GM19193 (cell line): ENCODE data around the gene KRT2.

ENCODE experiments used
- POLR2A ChIP-seq: IDR thresholded peaks from 4 replicates; pipeline ENCODE4 v1.6.1; 2011; ENCODE audit not compliant: insufficient read depth, insufficient read length; ENCODE audit errors: extremely low read depth

The KRT2 gene

GRCh38 chr12:52651726-52652261 is at the start of gene KRT2:
Gene KRT2, minus strand, starts transcription at chr12:52652211. Its CDS starts 69 bp downstream, at chr12:52652142.
- TF ChIP-seq POLR2A: no peak

GRCh38 chr12:52701281-52701680 is 49.3 kb upstream of the KRT2 start:
- no peak for TF ChIP-seq POLR2A

DNA sequence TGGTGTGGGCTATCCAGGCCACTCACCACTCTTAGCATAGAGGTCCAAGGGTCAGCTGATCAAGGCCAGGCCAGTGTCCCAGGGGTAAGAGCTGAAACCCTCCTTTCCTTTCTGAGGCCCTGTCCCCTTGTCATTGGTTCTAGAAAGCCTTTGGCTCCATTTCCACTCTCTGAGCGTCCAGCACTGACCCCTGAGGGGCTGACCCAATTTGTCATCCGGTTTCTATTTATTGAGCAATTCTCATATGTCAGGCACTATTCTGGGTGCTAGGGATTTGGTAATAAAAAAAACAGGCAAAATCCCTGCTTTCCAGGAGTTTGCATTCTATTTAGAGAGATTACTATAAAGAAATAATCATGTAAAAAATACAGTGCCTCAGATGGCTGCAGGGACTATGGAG is 47.9 kb upstream of the KRT2 start:
- no peak for TF ChIP-seq POLR2A

DNA sequence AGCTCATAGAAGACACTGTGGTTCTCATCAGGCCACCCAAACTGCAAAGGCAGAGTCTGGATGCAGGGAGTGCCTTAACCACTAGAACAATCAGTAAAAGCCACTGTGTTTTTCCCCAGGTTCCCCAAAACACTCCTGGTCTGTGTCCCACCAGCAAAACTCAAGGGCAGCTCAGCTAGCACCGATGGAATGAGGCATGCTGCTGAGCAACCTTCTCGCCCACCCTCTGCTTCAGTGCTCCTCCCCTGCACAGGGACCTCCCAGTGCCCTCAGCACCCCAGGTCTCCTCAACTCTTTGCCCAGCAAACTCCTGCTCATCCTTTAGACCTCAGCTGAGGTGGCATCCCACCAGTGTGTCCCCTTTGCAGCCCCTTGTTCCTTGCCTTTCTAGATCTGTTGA is 47.4 kb upstream of the KRT2 start:
- TF ChIP-seq POLR2A: no peak

DNA sequence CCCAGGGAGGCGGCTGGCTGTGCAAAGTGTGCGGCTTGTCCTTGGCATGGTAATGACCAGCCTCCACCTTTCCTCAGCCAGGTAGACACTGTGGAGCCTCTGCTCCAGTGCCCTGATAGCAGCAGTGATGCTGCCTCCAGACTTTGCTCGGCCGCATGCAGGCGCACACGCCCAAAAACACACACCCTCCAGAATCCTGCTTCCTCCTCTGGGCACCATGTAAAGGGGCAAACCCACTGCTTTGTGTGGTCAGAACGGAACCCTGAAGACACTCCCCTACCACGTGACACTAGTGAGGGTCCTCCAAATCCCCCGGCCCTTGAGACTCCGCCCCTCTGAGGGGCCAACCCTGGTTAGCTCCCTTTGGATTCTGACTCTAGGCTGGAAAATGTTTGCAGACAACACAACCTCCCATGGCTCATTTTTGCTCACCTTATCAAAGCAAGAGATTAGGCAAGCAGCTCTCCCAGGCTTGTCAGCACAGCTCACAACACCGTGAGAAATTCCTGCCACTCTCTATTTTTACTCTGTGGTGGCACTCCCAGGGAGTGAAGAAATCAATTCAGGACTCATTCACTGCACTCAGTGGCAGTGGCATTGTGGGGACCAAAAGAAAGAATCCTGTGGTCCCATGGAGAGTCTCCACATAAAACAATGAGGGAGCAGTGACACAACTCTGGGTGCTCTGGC is 46.8 kb upstream of the KRT2 start:
- TF ChIP-seq POLR2A: no peak

GRCh38 chr12:52697058-52697582 is 45.1 kb upstream of the KRT2 start:
- TF ChIP-seq POLR2A: no peak

DNA sequence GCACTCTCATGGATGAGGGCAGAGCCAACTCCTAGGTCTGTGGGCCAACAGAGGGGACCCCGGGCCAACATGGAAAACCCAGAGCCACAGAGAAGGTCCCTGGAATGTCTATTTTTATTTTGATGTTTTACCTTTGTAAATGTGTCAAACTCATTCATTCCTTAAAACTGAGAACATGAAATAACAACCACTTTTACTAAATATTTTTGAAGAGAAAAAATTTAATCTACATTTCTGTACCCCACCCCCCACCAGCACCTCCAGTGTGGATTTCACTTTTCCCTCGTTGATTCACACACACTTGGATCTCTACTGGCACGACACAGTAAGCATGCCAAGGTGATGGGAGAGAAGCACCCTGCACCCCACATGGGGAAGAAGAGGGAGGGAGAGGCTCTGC is 44.6 kb upstream of the KRT2 start:
- TF ChIP-seq POLR2A: no peak

GRCh38 chr12:52695039-52695438 is 43.0 kb upstream of the KRT2 start:
- TF ChIP-seq POLR2A: no peak

GRCh38 chr12:52694151-52694550 is 42.1 kb upstream of the KRT2 start:
- no peak for TF ChIP-seq POLR2A

- TF ChIP-seq POLR2A: no peak
Observed at GRCh38 chr12:52693261-52693660, 41.2 kb upstream of the KRT2 start.

DNA sequence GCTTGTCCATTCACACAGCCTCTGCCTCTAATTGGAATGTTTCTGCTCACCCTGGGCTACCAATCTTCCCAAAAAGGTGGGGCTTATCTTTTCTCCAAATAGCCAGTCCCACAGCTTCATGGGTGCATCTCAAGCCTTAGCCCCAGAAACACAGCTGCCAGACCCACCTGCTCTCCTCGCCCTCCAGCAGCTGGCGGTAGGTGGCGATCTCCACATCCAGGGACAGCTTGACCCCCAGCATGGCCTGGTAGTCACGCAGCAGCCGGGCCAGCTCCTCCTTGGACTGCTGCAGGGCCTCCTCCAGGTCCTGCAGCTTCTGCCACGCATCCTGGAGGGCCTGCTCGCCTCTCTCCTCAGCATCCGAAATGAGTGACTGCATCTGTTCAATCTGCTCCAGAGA is 40.2 kb upstream of the KRT2 start:
- no peak for TF ChIP-seq POLR2A

DNA sequence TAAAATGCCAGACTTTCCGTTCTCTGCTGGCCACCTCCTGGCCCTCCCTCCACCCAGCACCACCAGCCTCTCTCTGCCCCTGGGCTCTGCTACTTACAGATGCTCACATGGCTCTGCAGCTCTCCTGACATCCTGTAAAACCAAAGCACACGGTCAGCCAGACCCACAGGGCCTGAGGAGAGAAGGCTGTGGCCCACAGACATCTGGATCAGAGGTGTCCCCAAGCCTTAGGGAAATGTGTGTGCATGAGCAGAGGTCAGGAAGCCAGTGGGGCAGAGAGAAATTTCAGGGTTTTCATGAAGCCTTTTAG is 39.8 kb upstream of the KRT2 start:
- no peak for TF ChIP-seq POLR2A

GRCh38 chr12:52691076-52691840 is 39.2 kb upstream of the KRT2 start:
- TF ChIP-seq POLR2A: no peak

DNA sequence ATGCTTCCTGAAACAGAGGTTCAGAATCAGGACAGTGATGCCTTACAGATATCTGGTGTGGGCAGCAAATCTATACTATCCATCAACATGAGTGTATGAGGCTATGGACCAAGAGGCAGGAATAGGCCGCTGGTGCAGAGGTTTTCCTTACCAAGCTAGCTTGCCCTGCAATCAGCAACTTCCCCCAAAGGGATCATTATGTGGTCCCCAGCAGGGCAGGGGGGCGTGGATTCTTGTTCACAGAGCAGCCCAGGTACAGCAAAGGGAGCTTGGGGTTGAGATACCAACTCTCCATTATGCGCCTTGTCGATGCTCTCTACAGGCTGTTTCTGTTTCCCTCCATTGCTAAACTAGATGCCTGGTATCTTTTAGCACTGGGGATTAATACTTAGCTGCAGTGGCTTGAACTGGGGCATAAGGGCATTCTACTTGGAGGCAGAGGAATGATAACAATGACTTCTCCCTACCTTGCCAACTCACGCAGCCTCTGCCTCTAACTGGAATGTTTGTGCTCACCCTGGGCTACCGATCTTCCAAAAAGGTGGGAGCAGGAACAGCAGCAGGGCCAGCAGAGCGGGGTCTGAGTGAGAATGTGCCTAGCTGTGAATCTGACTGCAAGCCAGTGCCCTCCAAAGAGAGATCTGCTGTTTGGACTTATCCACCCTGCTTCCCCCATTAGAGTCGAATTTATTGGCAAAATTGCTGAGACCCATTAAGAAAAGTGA is 38.5 kb upstream of the KRT2 start:
- TF ChIP-seq POLR2A: no peak

- TF ChIP-seq POLR2A: no peak
Observed at GRCh38 chr12:52689936-52690335, 37.9 kb upstream of the KRT2 start.
